HEK293 (cell line): ENCODE measurements around the gene SPINDOC.

Experiments
- CTCF ChIA-PET: fragments of 350-600 bp; formaldehyde crosslinking; extraction: SDS; loops from one replicate; lab custom pipeline; 2021; ENCODE audit warnings: antibody characterized with exemption; lab: Yijun Ruan, JAX
- POLR2A ChIA-PET: fragments of 300-600 bp; formaldehyde crosslinking; extraction: SDS; loops from one replicate; lab custom pipeline; 2020; ENCODE audit warnings: antibody characterized with exemption, inconsistent platforms; lab: Yijun Ruan, JAX
- H3K27ac ChIP-seq: fragments of 200-500 bp; sonication (Bioruptor generic); 2 replicates; pipeline ENCODE4 v1.5.1; 2014; ENCODE audit warnings: low read depth, low read length, control low read depth, inconsistent platforms; ENCODE audit errors: extremely low read depth
- H3K36me3 ChIP-seq, 2 experiments: fragments of 200-500 bp in 1 of 2; sonication (Bioruptor generic) in 1 of 2; 1 replicate in 1 of 2; 2 replicates in 1 of 2; pipeline ENCODE4 v1.5.1; 2014 to 2017; ENCODE audit warnings: inconsistent platforms in 2 of 2, low read length in 2 of 2; ENCODE audit not compliant: control insufficient read depth in 2 of 2, insufficient read depth in 1 of 2
- H3K4me1 ChIP-seq: fragments of 200-500 bp; sonication (Bioruptor generic); 2 replicates; pipeline ENCODE4 v1.5.1; 2014; ENCODE audit warnings: mild to moderate bottlenecking, low read length, inconsistent platforms; ENCODE audit not compliant: control insufficient read depth, insufficient read depth
- H3K4me3 ChIP-seq: 2 replicates; pipeline ENCODE4 v1.5.1; 2011; ENCODE audit warnings: low read depth, mild to moderate bottlenecking, control low read depth, low read length, moderate library complexity
- H3K9me3 ChIP-seq: fragments of 200-500 bp; sonication (Bioruptor generic); 2 replicates; pipeline ENCODE4 v1.5.1; 2014; ENCODE audit warnings: low read depth, low read length, inconsistent platforms; ENCODE audit not compliant: control insufficient read depth, insufficient read depth
- AEBP2 ChIP-seq: fragments of 450-650 bp; formaldehyde crosslinking; IDR thresholded peaks from 2 replicates; pipeline ENCODE4 v1.5.1; 2016; ENCODE audit warnings: missing biosample characterization, missing genetic modification characterization, borderline replicate concordance
- ATF2 ChIP-seq: fragments of 450-650 bp; formaldehyde crosslinking; IDR thresholded peaks from 2 replicates; pipeline ENCODE4 v1.5.1; 2016; ENCODE audit warnings: missing biosample characterization, missing genetic modification characterization, low read depth
- BCL11A ChIP-seq: fragments of 450-650 bp; formaldehyde crosslinking; IDR thresholded peaks from 2 replicates; pipeline ENCODE4 v1.5.1; 2016; ENCODE audit warnings: low read depth, missing biosample characterization, missing genetic modification characterization
- EGR2 ChIP-seq: fragments of 450-650 bp; formaldehyde crosslinking; IDR thresholded peaks from 2 replicates; pipeline ENCODE4 v1.5.1; 2016; ENCODE audit warnings: low read depth, missing biosample characterization, missing genetic modification characterization
- IKZF3 ChIP-seq: fragments of 450-650 bp; IDR thresholded peaks from 2 replicates; pipeline ENCODE4 v1.5.0; 2018; ENCODE audit warnings: missing biosample characterization, mild to moderate bottlenecking, missing genetic modification characterization, moderate library complexity
- INSM2 ChIP-seq: fragments of 450-650 bp; formaldehyde crosslinking; IDR thresholded peaks from 2 replicates; pipeline ENCODE4 v1.5.1; 2016; ENCODE audit warnings: missing biosample characterization, missing genetic modification characterization
- KLF7 ChIP-seq: fragments of 450-650 bp; formaldehyde crosslinking; IDR thresholded peaks from 2 replicates; pipeline ENCODE4 v1.5.1; 2016; ENCODE audit warnings: missing biosample characterization, missing genetic modification characterization, borderline replicate concordance
- REPIN1 ChIP-seq: fragments of 450-650 bp; formaldehyde crosslinking; IDR thresholded peaks from 2 replicates; pipeline ENCODE4 v1.5.1; 2017; ENCODE audit warnings: missing biosample characterization, missing genetic modification characterization, low read depth
- SCRT1 ChIP-seq: fragments of 450-650 bp; formaldehyde crosslinking; IDR thresholded peaks from 2 replicates; pipeline ENCODE4 v1.5.1; 2016; ENCODE audit warnings: missing biosample characterization, missing genetic modification characterization, borderline replicate concordance
- SP3 ChIP-seq: fragments of 450-650 bp; formaldehyde crosslinking; IDR thresholded peaks from 2 replicates; pipeline ENCODE4 v1.5.1; 2016; ENCODE audit warnings: missing biosample characterization, missing genetic modification characterization
- SP7 ChIP-seq: fragments of 450-650 bp; formaldehyde crosslinking; IDR thresholded peaks from 2 replicates; pipeline ENCODE4 v1.5.1; 2016; ENCODE audit warnings: missing biosample characterization, missing genetic modification characterization
- WT1 ChIP-seq: fragments of 450-650 bp; formaldehyde crosslinking; IDR thresholded peaks from 2 replicates; pipeline ENCODE4 v1.5.1; 2016; ENCODE audit warnings: missing biosample characterization, missing genetic modification characterization
- YY1 ChIP-seq: fragments of 450-650 bp; formaldehyde crosslinking; IDR thresholded peaks from 2 replicates; pipeline ENCODE4 v1.5.1; 2018; ENCODE audit warnings: missing biosample characterization, missing genetic modification characterization
- ZBTB20 ChIP-seq: fragments of 450-650 bp; formaldehyde crosslinking; IDR thresholded peaks from 2 replicates; pipeline ENCODE4 v1.5.1; 2016; ENCODE audit warnings: missing biosample characterization, missing genetic modification characterization
- ZFHX2 ChIP-seq: fragments of 450-650 bp; formaldehyde crosslinking; conservative IDR thresholded peaks from 2 replicates; pipeline ENCODE4 v1.5.1; 2016; ENCODE audit warnings: missing biosample characterization, missing genetic modification characterization
- ZNF133 ChIP-seq: fragments of 450-650 bp; formaldehyde crosslinking; IDR thresholded peaks from 2 replicates; pipeline ENCODE4 v1.5.1; 2016; ENCODE audit warnings: missing biosample characterization, missing genetic modification characterization
- ZNF19 ChIP-seq: fragments of 450-650 bp; formaldehyde crosslinking; IDR thresholded peaks from 2 replicates; pipeline ENCODE4; 2016; ENCODE audit warnings: missing biosample characterization, missing genetic modification characterization, low read depth
- ZNF24 ChIP-seq: fragments of 450-650 bp; formaldehyde crosslinking; IDR thresholded peaks from 2 replicates; pipeline ENCODE4 v1.5.1; 2016; ENCODE audit warnings: missing biosample characterization, missing genetic modification characterization
- ZNF449 ChIP-seq: fragments of 450-650 bp; formaldehyde crosslinking; IDR thresholded peaks from 2 replicates; pipeline ENCODE4 v1.5.1; 2017; ENCODE audit warnings: missing biosample characterization, mild to moderate bottlenecking, missing genetic modification characterization, moderate library complexity
- ZNF473 ChIP-seq: fragments of 450-650 bp; formaldehyde crosslinking; IDR thresholded peaks from 2 replicates; pipeline ENCODE4 v1.5.1; 2017; ENCODE audit warnings: missing biosample characterization, missing genetic modification characterization
- ZNF585B ChIP-seq: fragments of 450-650 bp; formaldehyde crosslinking; IDR thresholded peaks from 2 replicates; pipeline ENCODE4 v1.5.1; 2016; ENCODE audit warnings: missing biosample characterization, missing genetic modification characterization
- ZNF654 ChIP-seq: fragments of 450-650 bp; formaldehyde crosslinking; IDR thresholded peaks from 2 replicates; pipeline ENCODE4 v1.5.1; 2016; ENCODE audit warnings: low read depth, missing biosample characterization, missing genetic modification characterization
- ZNF660 ChIP-seq: fragments of 450-650 bp; IDR thresholded peaks from 2 replicates; pipeline ENCODE4 v1.5.1; 2018; ENCODE audit warnings: missing biosample characterization, mild to moderate bottlenecking, missing genetic modification characterization
- ZNF677 ChIP-seq: fragments of 450-650 bp; IDR thresholded peaks from 2 replicates; pipeline ENCODE4 v1.5.0; 2018; ENCODE audit warnings: missing biosample characterization, mild to moderate bottlenecking, missing genetic modification characterization, moderate library complexity
- ZNF692 ChIP-seq: fragments of 450-650 bp; formaldehyde crosslinking; IDR thresholded peaks from 2 replicates; pipeline ENCODE4 v1.5.1; 2016; ENCODE audit warnings: missing biosample characterization, missing genetic modification characterization
- ZNF792 ChIP-seq: fragments of 450-650 bp; formaldehyde crosslinking; IDR thresholded peaks from 2 replicates; pipeline ENCODE4 v1.5.1; 2016; ENCODE audit warnings: missing biosample characterization, missing genetic modification characterization
- ZSCAN23 ChIP-seq: fragments of 450-650 bp; formaldehyde crosslinking; IDR thresholded peaks from 2 replicates; pipeline ENCODE4 v1.5.1; 2016; ENCODE audit warnings: missing biosample characterization, missing genetic modification characterization
- ZSCAN30 ChIP-seq: fragments of 450-650 bp; IDR thresholded peaks from 2 replicates; pipeline ENCODE4 v1.5.1; 2018; ENCODE audit warnings: missing biosample characterization, mild to moderate bottlenecking, missing genetic modification characterization, moderate library complexity
- ZXDB ChIP-seq: fragments of 450-650 bp; formaldehyde crosslinking; IDR thresholded peaks from 2 replicates; pipeline ENCODE4 v1.5.1; 2016; ENCODE audit warnings: missing biosample characterization, missing genetic modification characterization

SPINDOC gene

GRCh38 chr11:63838150-63838677, 25.0 kb downstream of the SPINDOC start (continued):
- no peak for TF ChIP-seq ZNF449

- Histone ChIP-seq H3K4me3 (peak within 1 kb of the TSS; percentile 81), H3K4me1 (0 out of 2 replicates have a peak, but pooled peaks cover 6% of the 10 kb centered on the region), H3K27ac (peak within 1 kb of the TSS; percentile 84), H3K36me3 (peaks cover 0 to 19% of the 10 kb centered on the region in 2 experiments; a peak in 2 of 3 replicates), H3K9me3 (no peaks in the 10 kb centered on the region)
- CTCF ChIA-PET = interaction anchor here (0.6 to 7.4 kb wide), 18 partner anchors 10 to 466 kb away, joined by 3 to 135 read pairs (median 6); no protein-coding TSS in a partner anchor
- POLR2A ChIA-PET = interaction anchor here (0.6 to 2.5 kb wide), 22 partner anchors 9 to 346 kb away, joined by 3 to 14 read pairs (median 5); partner anchors contain the start of genes COX8A, RCOR2, STIP1 and ZFTA
- TF ChIP-seq EGR2 (peak; percentile 73), ZNF654 (tag by site-specific recombination) (no peak), ZNF792 (no peak), ZNF585B (tag by site-specific recombination) (no peak), WT1 (tag by site-specific recombination) (no peak), SP3 (tag by site-specific recombination) (peak; percentile 83), BCL11A (tag by site-specific recombination) (no peak), ZNF473 (tag by site-specific recombination) (no peak), ZNF24 (tag by site-specific recombination) (no peak), ZNF19 (no peak), YY1 (tag by site-specific recombination) (peak; percentile 57; the same call in 1 of the 2 replicates), ZSCAN30 (tag by site-specific recombination) (0 out of 2 replicates have a peak, but pooled peaks have one; percentile 55), ZNF660 (peak; percentile 69; the same call in 1 of the 2 replicates), INSM2 (tag by site-specific recombination) (no peak), ZNF677 (tag by site-specific recombination) (0 out of 2 replicates have a peak, but pooled peaks have one; percentile 51), ZFHX2 (tag by site-specific recombination) (peak; percentile 62), REPIN1 (no peak), SP7 (tag by site-specific recombination) (no peak), ZNF133 (tag by site-specific recombination) (no peak), SCRT1 (no peak), ZBTB20 (no peak), ATF2 (tag by site-specific recombination) (no peak), KLF7 (tag by site-specific recombination) (no peak), ZXDB (tag by site-specific recombination) (no peak), IKZF3 (tag by site-specific recombination) (no peak), ZNF692 (no peak), AEBP2 (tag by site-specific recombination) (no peak), ZSCAN23 (tag by site-specific recombination) (no peak)
Observed at GRCh38 chr11:63838678-63839507, 25.6 kb downstream of the SPINDOC start, which contains the start of gene MARK2. Gene MARK2 (plus strand): TSS chr11:63839110. CDS start chr11:63839507, 397 bp downstream.
